GM12873 (cell line): ENCODE measurements around the gene FAM167B.

Experiments used
- TF ChIP-seq, protein P1 (sequence below): IDR thresholded peaks from 2 replicates; pipeline ENCODE4 v1.5.1; 2012; ENCODE audit warnings: low read depth, mild to moderate bottlenecking, moderate library complexity, low read length, control low read depth; ENCODE audit not compliant: insufficient read depth; ENCODE audit errors: missing control alignments

The FAM167B gene

GRCh38 chr1:32246888-32247273, at the start of gene FAM167B:
FAM167B (plus strand) TSS chr1:32247222; CDS start chr1:32247422, 200 bp downstream.
- TF ChIP-seq, protein P1, sequence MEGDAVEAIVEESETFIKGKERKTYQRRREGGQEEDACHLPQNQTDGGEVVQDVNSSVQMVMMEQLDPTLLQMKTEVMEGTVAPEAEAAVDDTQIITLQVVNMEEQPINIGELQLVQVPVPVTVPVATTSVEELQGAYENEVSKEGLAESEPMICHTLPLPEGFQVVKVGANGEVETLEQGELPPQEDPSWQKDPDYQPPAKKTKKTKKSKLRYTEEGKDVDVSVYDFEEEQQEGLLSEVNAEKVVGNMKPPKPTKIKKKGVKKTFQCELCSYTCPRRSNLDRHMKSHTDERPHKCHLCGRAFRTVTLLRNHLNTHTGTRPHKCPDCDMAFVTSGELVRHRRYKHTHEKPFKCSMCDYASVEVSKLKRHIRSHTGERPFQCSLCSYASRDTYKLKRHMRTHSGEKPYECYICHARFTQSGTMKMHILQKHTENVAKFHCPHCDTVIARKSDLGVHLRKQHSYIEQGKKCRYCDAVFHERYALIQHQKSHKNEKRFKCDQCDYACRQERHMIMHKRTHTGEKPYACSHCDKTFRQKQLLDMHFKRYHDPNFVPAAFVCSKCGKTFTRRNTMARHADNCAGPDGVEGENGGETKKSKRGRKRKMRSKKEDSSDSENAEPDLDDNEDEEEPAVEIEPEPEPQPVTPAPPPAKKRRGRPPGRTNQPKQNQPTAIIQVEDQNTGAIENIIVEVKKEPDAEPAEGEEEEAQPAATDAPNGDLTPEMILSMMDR, result no peak

- TF ChIP-seq, protein P1, result no peak
Measured at GRCh38 chr1:32197837-32198236, 49.2 kb upstream of the FAM167B start.

GRCh38 chr1:32198237-32199042, 48.6 kb upstream of the FAM167B start:
- TF ChIP-seq, protein P1, result no peak

- TF ChIP-seq, protein P1, result no peak
Measured at GRCh38 chr1:32199043-32199716, 47.8 kb upstream of the FAM167B start.

GRCh38 chr1:32199717-32200072, 47.3 kb upstream of the FAM167B start:
- TF ChIP-seq, protein P1, result no peak

- TF ChIP-seq, protein P1, result no peak
Measured at GRCh38 chr1:32200226-32201010, 46.6 kb upstream of the FAM167B start, which contains the start of gene CCDC28B. CCDC28B (plus strand) TSS chr1:32200595; CDS start chr1:32201936, 1,341 bp downstream.
